Ramos (cell line): Measurements from ENCODE around the gene CAPN10.
"Not testable (repeated sequence)": the region's sequence is repeated elsewhere in the genome, so short reads cannot be mapped to it uniquely, and the experiment has no call there.

Source experiments
- in situ Hi-C: fragments of 300-500 bp; cut with MboI; formaldehyde crosslinking; loops from one replicate; pipeline ENCODE4 v1.14.3; 2022; ENCODE audit warnings: low sequenced_read_pairs; ENCODE audit not compliant: unreplicated experiment

The CAPN10 gene

GRCh38 chr2:240561325-240561971 is 25.1 kb upstream of the CAPN10 start:
- in situ Hi-C loops = no loop called here

GRCh38 chr2:240563231-240563630 is 23.3 kb upstream of the CAPN10 start:
- in situ Hi-C loops = not testable (repeated sequence)

- in situ Hi-C loops = no loop called here
Observed at GRCh38 chr2:240563951-240564560, 22.5 kb upstream of the CAPN10 start.

- in situ Hi-C loops = no loop called here
Observed at GRCh38 chr2:240564561-240565332, 21.8 kb upstream of the CAPN10 start.

- in situ Hi-C loops = no loop called here
Observed at GRCh38 chr2:240565333-240566202, 21.0 kb upstream of the CAPN10 start.

GRCh38 chr2:240566203-240567136 is 20.1 kb upstream of the CAPN10 start:
- in situ Hi-C loops = no loop called here

- in situ Hi-C loops = no loop called here
Observed at GRCh38 chr2:240567137-240567871, 19.2 kb upstream of the CAPN10 start.

- in situ Hi-C loops = no loop called here
Observed at GRCh38 chr2:240567872-240568677, 18.5 kb upstream of the CAPN10 start, which contains the start of gene RNPEPL1. TSS of gene RNPEPL1 (plus strand) at chr2:240568484. CDS start at chr2:240568587, 103 bp downstream.

GRCh38 chr2:240568678-240569522 is 17.6 kb upstream of the CAPN10 start:
- in situ Hi-C loops = no loop called here

GRCh38 chr2:240569523-240569997 is 17.0 kb upstream of the CAPN10 start:
- in situ Hi-C loops = no loop called here

GRCh38 chr2:240569998-240570530 is 16.5 kb upstream of the CAPN10 start:
- in situ Hi-C loops = no loop called here

- in situ Hi-C loops = no loop called here
Observed at GRCh38 chr2:240570531-240571313, 15.8 kb upstream of the CAPN10 start.

GRCh38 chr2:240571314-240571973 is 15.1 kb upstream of the CAPN10 start:
- in situ Hi-C loops = no loop called here

GRCh38 chr2:240572141-240573031 is 14.1 kb upstream of the CAPN10 start:
- in situ Hi-C loops = no loop called here
